Measurements from ENCODE around the gene PDCD2L. TPM values are rescaled to one million over a fixed set of nuclear protein-coding genes. Genes with fewer than 3 reads are reported as not detected.

The PDCD2L gene
- total and polyA plus RNA-seq, 10 of the 15 experiments (the other 5 are each of a cell fraction or from before 2014, with no cell fraction given), result 7.2 to 41.3 (median 26.9) TPM

DNA sequence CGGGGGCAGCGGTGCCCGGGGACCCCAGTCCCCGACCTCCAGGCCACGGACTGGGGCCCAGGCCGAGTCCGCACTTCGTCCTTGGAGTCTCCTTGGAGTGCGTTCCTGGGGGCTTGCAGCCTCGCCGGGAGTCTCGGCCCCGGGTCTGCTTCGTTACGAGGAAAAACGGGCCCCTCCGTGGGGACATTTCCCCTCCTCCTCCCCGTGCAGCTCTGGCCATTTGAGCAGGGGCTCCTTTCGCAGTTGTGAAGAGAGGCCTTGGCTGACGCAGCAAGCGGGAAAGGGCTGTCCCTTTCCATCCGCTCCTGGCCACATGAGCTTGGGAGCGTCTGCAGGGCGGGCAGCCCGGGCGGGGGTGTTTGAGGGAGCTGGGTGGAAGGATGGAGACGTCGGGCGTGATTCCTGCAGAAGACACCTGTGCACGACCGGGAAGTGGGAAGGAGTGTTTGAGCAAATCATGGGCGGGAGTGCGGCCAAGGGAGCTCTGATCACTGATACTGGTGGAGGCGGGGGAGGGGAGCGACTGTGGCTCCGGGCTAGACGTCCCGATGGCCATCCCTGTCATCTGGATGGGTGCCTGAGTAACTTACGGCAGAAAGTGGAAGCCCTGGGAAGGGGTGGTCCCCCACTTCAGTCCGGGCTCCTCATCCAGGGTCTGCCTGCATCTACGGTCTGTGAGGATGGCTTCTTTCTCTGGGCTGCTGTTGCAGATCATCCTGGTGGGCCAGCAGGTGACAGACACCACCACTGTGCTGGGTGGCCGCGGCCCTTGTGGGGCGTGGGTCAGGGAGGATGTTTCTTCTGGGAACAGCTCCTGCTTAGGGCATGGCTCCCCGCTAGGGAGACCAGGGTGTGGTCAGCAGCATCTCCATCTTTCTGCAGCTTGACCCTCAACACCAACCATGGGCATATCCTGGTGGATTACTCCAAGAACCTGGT lies 38.5 kb upstream of the PDCD2L start:
- H3K27ac ChIP-seq (ENCODE audit: control insufficient read depth, insufficient read depth), result peak overlapping the region; percentile 74
- peak; percentile 35 for ATAC-seq
- peaks cover 12 to 29% of the 10 kb centered on the region in 2 experiments for H3K36me3 ChIP-seq (ENCODE audit: control insufficient read depth in 2 of 2, insufficient read depth in 2 of 2, low read length in 1 of 2)
- H3K9ac ChIP-seq (ENCODE audit: control insufficient read depth, insufficient read depth, low read length), result peak overlapping the region; percentile 87
- ChIA-PET POLR2A (interaction anchor here (0.6 to 1.0 kb wide), 3 partner anchors 31 to 94 kb away, joined by 4 to 7 read pairs (median 7); no protein-coding TSS in a partner anchor), SMC1A (ENCODE audit: uncharacterized antibody, unreplicated experiment) (interaction anchor here (0.7 to 1.1 kb wide), 4 partner anchors 10 to 65 kb away, joined by 3 read pairs; no protein-coding TSS in a partner anchor), RAD21 (ENCODE audit: unreplicated experiment) (interaction anchor here (0.9 to 1.3 kb wide), 3 partner anchors 65 to 133 kb away, joined by 3 to 5 read pairs (median 4); no protein-coding TSS in a partner anchor), CTCF (interaction anchor here (1.4 kb wide), 1 partner anchor 20 kb away, joined by 3 read pairs; no protein-coding TSS in a partner anchor)
- intact Hi-C loops (cut with micrococcal nuclease; ENCODE audit: unreplicated experiment), result no loop called here
- in situ Hi-C loops (cut with MboI), result no loop called here
- no peaks in the 10 kb centered on the region for H3K9me3 ChIP-seq (replicated peaks; ENCODE audit: control insufficient read depth, insufficient read depth, low read length)
- H3K4me2 ChIP-seq (ENCODE audit: control insufficient read depth, insufficient read depth), result peak overlapping the region; percentile 12
- no peaks in the 10 kb centered on the region for H3K27me3 ChIP-seq (replicated peaks in 1 of 2; ENCODE audit: control insufficient read depth in 2 of 2, insufficient read depth in 2 of 2, low read length in 1 of 2)
- TSS peak; percentile 52 for BruUV-seq (replicated peaks)
- peak overlapping the region; percentile 68; the same call in 1 of the 2 replicates for H2AFZ ChIP-seq (ENCODE audit: control insufficient read depth, low read depth, low read length)
- H4K20me1 ChIP-seq (ENCODE audit: control insufficient read depth, insufficient read depth), result peaks cover 4% of the 10 kb centered on the region; the same call in 1 of the 2 replicates
- no peak for FAIRE-seq
- peaks cover 44% of the 10 kb centered on the region for H3K79me2 ChIP-seq (ENCODE audit: control insufficient read depth, insufficient read depth, low read length)
- peaks cover 14% of the 10 kb centered on the region for H3K4me1 ChIP-seq (ENCODE audit: control insufficient read depth, insufficient read depth, low read length)
- 2% methylated on average over 42 of the region's 45 CpGs for WGBS (ENCODE audit: insufficient coverage, insufficient replicate concordance, low lambda C conversion rate, missing lambda C conversion rate)
- peak overlapping the region; percentile 100 for H3K4me3 ChIP-seq
- no peak for DNase-seq (ENCODE audit: low read depth, low spot score)
- TF ChIP-seq MLLT1 (IDR thresholded peaks at IDR 0.05), result 0 out of 2 replicates have a peak, but pooled peaks have one; percentile 26
- no peak for TF ChIP-seq CREB1 (IDR thresholded peaks at IDR 0.05; ENCODE audit: low read depth)
- TF ChIP-seq SMAD5 (IDR thresholded peaks at IDR 0.05; ENCODE audit: low read depth), result no peak
- peak; percentile 59; the same call in 1 of the 2 replicates for TF ChIP-seq LARP7 (IDR thresholded peaks at IDR 0.05)
- no peak for TF ChIP-seq STAT3 (IDR thresholded peaks at IDR 0.05; ENCODE audit: low read depth, low read length)
- no peak for TF ChIP-seq NRF1 (conservative IDR thresholded peaks at IDR 0.05; ENCODE audit: low read depth, low read length)
- no peak for TF ChIP-seq BCL3 (IDR thresholded peaks at IDR 0.05; ENCODE audit: borderline replicate concordance, insufficient read depth, low read depth, low read length, poor library complexity, severe bottlenecking)
- no peak for TF ChIP-seq KDM1A (IDR thresholded peaks at IDR 0.05; ENCODE audit: borderline replicate concordance)
- TF ChIP-seq IKZF1 (conservative IDR thresholded peaks at IDR 0.05), result peak; percentile 39; the same call in 1 of the 2 replicates
- TF ChIP-seq ZNF384 (IDR thresholded peaks at IDR 0.05; ENCODE audit: borderline replicate concordance, low read depth, low read length), result no peak
- no peak for TF ChIP-seq RELB (IDR thresholded peaks at IDR 0.05; ENCODE audit: low read depth)
- TF ChIP-seq, protein P1, sequence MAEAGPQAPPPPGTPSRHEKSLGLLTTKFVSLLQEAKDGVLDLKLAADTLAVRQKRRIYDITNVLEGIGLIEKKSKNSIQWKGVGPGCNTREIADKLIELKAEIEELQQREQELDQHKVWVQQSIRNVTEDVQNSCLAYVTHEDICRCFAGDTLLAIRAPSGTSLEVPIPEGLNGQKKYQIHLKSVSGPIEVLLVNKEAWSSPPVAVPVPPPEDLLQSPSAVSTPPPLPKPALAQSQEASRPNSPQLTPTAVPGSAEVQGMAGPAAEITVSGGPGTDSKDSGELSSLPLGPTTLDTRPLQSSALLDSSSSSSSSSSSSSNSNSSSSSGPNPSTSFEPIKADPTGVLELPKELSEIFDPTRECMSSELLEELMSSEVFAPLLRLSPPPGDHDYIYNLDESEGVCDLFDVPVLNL (IDR thresholded peaks at IDR 0.05; ENCODE audit: low read depth, low read length), result no peak
- TF ChIP-seq GATAD2B (conservative IDR thresholded peaks at IDR 0.05; ENCODE audit: low read depth), result peak; percentile 3; the same call in 1 of the 2 replicates
- TF ChIP-seq CTCF (IDR thresholded peaks at IDR 0.05 in 2 of 3, conservative IDR thresholded peaks at IDR 0.05 in 1 of 3; ENCODE audit: control insufficient read depth in 2 of 3, extremely low read depth in 1 of 3, insufficient read depth in 1 of 3, low read depth in 3 of 3, low read length in 3 of 3), result no peak
